DOHH2 (cell line): ENCODE data around the gene HGF.

Source experiments
- H3F3A ChIP-seq: fragments of 200-600 bp; sonication (generic), shearing (Covaris generic); 2 replicates; pipeline ENCODE4 v1.6.0; 2016; ENCODE audit warnings: antibody characterized with exemption, mild to moderate bottlenecking; ENCODE audit not compliant: control insufficient read depth, insufficient read depth
- H3K27ac ChIP-seq: fragments of 200-600 bp; sonication (generic); 2 replicates; pipeline ENCODE4 v1.5.1; 2014; ENCODE audit warnings: low read depth, mild to moderate bottlenecking, low read length, moderate library complexity
- H3K27me3 ChIP-seq: fragments of 200-600 bp; sonication (generic); 2 replicates; pipeline ENCODE4 v1.6.1; 2014; ENCODE audit warnings: mild to moderate bottlenecking, low read length, mixed read lengths; ENCODE audit not compliant: control insufficient read depth
- H3K36me3 ChIP-seq: fragments of 200-600 bp; sonication (generic); 2 replicates; pipeline ENCODE4 v1.6.1; 2014; ENCODE audit warnings: mild to moderate bottlenecking, low read length, moderate library complexity, mixed read lengths; ENCODE audit not compliant: control insufficient read depth
- H3K4me1 ChIP-seq: fragments of 200-600 bp; sonication (generic); 2 replicates; pipeline ENCODE4 v1.6.1; 2014; ENCODE audit warnings: mild to moderate bottlenecking, low read length, mixed read lengths; ENCODE audit not compliant: control insufficient read depth
- H3K4me2 ChIP-seq: fragments of 200-600 bp; sonication (generic); 2 replicates; pipeline ENCODE4 v1.6.0; 2014; ENCODE audit warnings: mild to moderate bottlenecking, low read length, moderate library complexity
- H3K4me3 ChIP-seq: fragments of 200-600 bp; sonication (generic); 2 replicates; pipeline ENCODE4 v1.5.1; 2014; ENCODE audit warnings: mild to moderate bottlenecking, low read length, mixed read lengths
- H3K79me2 ChIP-seq: fragments of 200-600 bp; sonication (generic); 2 replicates; pipeline ENCODE4 v1.6.1; 2014; ENCODE audit warnings: mild to moderate bottlenecking, low read length, mixed read lengths; ENCODE audit not compliant: control insufficient read depth
- H3K9me2 ChIP-seq: fragments of 200-600 bp; sonication (generic); replicated peaks from 2 replicates; pipeline ENCODE4 v1.6.1; 2014; ENCODE audit warnings: mild to moderate bottlenecking, low read length, mixed read lengths; ENCODE audit not compliant: control insufficient read depth
- H3K9me3 ChIP-seq: fragments of 200-600 bp; sonication (generic); 2 replicates; pipeline ENCODE4 v1.6.1; 2014; ENCODE audit warnings: antibody characterized with exemption, low read length, mixed read lengths; ENCODE audit not compliant: control insufficient read depth, insufficient read depth
- H4K20me1 ChIP-seq: fragments of 200-600 bp; sonication (generic); 2 replicates; pipeline ENCODE4 v1.6.0; 2014; ENCODE audit warnings: low read depth, mild to moderate bottlenecking, antibody characterized with exemption, low read length, moderate library complexity; ENCODE audit not compliant: control insufficient read depth, insufficient read depth
- EZH2phosphoT487 ChIP-seq: fragments of 200-600 bp; sonication (generic); IDR thresholded peaks from 2 replicates; pipeline ENCODE4 v1.6.1; 2017; ENCODE audit warnings: borderline replicate concordance, mild to moderate bottlenecking, antibody characterized with exemption, low read length, moderate library complexity, mixed read lengths
- TF ChIP-seq, protein P1 (sequence below): fragments of 200-600 bp; sonication (generic); IDR thresholded peaks from one replicate; pipeline ENCODE4 v1.5.1; 2014; ENCODE audit warnings: antibody characterized with exemption, mild to moderate bottlenecking, low read depth, low read length; ENCODE audit not compliant: poor library complexity, severe bottlenecking

HGF gene

DNA sequence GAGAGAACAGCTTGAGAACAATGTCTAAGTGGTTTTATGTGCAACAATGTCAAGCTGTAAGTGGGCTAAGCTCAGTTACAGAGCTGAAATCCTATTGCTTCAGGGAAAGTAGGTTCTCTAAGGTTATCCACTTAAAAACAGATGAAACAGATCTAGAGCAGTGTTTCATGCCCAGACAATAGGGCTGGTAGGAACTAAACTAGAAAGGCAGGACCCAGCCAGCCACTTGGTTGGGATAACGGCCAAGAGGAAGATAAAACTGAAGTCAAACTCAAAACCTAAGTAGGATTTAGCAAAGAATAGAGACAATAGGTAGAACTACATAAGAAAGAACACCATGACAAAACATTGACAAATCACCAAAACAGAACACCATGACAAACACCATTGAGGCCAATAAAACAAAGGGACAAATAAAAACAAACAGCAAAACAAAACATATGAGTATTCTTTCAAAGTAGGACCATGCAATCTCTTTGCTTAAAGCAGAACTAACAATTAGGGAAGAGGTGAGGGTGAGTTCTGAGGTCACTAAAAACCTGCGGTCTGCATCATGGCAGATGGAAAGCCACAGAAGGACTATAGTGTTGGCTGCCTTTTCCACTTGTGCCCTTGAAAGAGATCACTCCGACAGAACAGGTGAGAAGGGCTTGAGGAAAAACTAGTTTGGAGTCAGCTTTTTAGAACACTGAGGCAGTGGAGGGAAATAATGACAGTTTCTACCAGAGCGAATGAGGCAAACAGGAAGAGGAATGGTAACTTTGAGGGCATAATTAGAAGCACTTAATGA is 81.0 kb downstream of the HGF start:
- Histone ChIP-seq H3K27me3 (no peaks in the 10 kb centered on the region), H3K4me1 (no peaks in the 10 kb centered on the region), H3K9me2 (no peaks in the 10 kb centered on the region), H3K4me3 (no peak overlapping the region), H3K9me3 (no peaks in the 10 kb centered on the region), H4K20me1 (no peaks in the 10 kb centered on the region), H3K79me2 (no peaks in the 10 kb centered on the region), H3K36me3 (no peaks in the 10 kb centered on the region), H3K4me2 (no peak overlapping the region), H3K27ac (no peak overlapping the region), H3F3A (no peaks in the 10 kb centered on the region)
- TF ChIP-seq, protein P1, sequence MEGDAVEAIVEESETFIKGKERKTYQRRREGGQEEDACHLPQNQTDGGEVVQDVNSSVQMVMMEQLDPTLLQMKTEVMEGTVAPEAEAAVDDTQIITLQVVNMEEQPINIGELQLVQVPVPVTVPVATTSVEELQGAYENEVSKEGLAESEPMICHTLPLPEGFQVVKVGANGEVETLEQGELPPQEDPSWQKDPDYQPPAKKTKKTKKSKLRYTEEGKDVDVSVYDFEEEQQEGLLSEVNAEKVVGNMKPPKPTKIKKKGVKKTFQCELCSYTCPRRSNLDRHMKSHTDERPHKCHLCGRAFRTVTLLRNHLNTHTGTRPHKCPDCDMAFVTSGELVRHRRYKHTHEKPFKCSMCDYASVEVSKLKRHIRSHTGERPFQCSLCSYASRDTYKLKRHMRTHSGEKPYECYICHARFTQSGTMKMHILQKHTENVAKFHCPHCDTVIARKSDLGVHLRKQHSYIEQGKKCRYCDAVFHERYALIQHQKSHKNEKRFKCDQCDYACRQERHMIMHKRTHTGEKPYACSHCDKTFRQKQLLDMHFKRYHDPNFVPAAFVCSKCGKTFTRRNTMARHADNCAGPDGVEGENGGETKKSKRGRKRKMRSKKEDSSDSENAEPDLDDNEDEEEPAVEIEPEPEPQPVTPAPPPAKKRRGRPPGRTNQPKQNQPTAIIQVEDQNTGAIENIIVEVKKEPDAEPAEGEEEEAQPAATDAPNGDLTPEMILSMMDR: no peak
- no peak for TF ChIP-seq EZH2phosphoT487

DNA sequence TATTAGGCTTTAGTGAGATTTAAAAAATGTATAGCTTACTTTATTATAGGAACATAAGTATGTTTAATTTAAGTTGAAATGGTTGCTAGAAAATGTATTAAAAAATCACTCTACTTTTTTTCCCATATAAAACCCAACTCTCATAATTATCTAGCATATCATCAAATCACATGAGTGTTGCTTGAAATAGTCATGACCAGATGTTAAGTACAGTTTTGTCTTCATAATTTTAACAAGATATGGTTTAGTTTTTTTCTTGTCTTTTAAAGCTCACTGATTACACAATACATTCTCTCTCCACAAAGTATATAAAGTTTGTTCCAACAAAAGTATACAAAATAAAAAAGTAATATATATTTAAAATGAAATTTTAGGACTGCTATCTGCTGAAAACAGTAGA is 82.8 kb downstream of the HGF start:
- Histone ChIP-seq H3K27ac (no peak overlapping the region), H3K9me2 (no peaks in the 10 kb centered on the region), H3K27me3 (no peaks in the 10 kb centered on the region), H3K4me1 (no peaks in the 10 kb centered on the region), H3K4me2 (no peak overlapping the region), H3F3A (no peaks in the 10 kb centered on the region), H3K9me3 (no peaks in the 10 kb centered on the region), H3K79me2 (no peaks in the 10 kb centered on the region), H4K20me1 (no peaks in the 10 kb centered on the region), H3K36me3 (no peaks in the 10 kb centered on the region), H3K4me3 (no peak overlapping the region)
- TF ChIP-seq, protein P1: no peak
- no peak for TF ChIP-seq EZH2phosphoT487

DNA sequence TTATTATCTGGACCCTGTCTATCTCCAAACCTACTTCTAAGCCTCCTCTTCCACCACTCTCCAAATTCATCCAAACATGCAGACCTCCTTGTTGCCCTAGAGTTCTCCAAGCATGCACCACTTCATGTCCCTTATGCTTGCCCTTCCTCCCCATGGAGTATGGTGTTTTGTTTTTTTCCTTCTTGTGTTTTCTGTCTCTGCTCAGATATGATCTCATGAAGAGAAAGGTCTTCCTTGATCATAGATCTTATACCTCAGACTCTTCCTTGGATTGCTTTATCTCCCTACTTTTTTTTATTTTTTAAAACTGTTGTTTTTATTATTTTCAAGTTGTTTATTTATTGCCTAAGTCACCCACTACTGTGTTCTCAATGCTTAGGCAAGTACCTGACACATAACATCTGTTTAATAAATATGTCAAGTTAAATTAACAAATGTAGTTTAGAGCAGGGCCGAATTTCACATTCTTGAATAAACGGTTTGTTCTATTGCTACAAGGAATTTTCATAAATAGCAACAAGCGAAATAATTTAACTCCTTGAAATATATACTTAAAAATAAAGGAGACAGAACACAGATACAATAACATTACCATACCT is 84.5 kb downstream of the HGF start:
- Histone ChIP-seq H3K4me2 (no peak overlapping the region), H3K9me3 (no peaks in the 10 kb centered on the region), H3F3A (no peaks in the 10 kb centered on the region), H3K9me2 (no peaks in the 10 kb centered on the region), H3K79me2 (no peaks in the 10 kb centered on the region), H3K27me3 (no peaks in the 10 kb centered on the region), H3K4me1 (no peaks in the 10 kb centered on the region), H3K4me3 (no peak overlapping the region), H3K27ac (no peak overlapping the region), H3K36me3 (no peaks in the 10 kb centered on the region), H4K20me1 (no peaks in the 10 kb centered on the region)
- TF ChIP-seq, protein P1: no peak
- no peak for TF ChIP-seq EZH2phosphoT487
